Muscle layer of colon (tissue), 2 donors: Measurements from ENCODE around the gene LUM.

Experiments used
- H3K27ac ChIP-seq: one replicate; pipeline ENCODE4 v1.7.0; 2013; ENCODE audit warnings: low read depth, mild to moderate bottlenecking, low read length, moderate library complexity
- H3K27me3 ChIP-seq, 2 donors: one replicate each; pipeline ENCODE4 v1.7.0; 2013; ENCODE audit warnings: low read length in 2 of 2, mild to moderate bottlenecking in 2 of 2; ENCODE audit not compliant: insufficient read depth in 2 of 2, control insufficient read depth in 1 of 2
- H3K36me3 ChIP-seq: one replicate; pipeline ENCODE4 v1.7.0; 2013; ENCODE audit warnings: mild to moderate bottlenecking, low read length; ENCODE audit not compliant: insufficient read depth
- H3K4me1 ChIP-seq: one replicate; pipeline ENCODE4 v1.7.0; 2013; ENCODE audit warnings: mild to moderate bottlenecking, low read length; ENCODE audit not compliant: insufficient read depth
- H3K4me3 ChIP-seq, 2 donors: one replicate each; pipeline ENCODE4 v1.7.0; 2013; ENCODE audit warnings: low read length in 2 of 2, low read depth in 1 of 2, mild to moderate bottlenecking in 1 of 2, moderate library complexity in 1 of 2
- H3K9ac ChIP-seq: one replicate; pipeline ENCODE4 v1.7.0; 2013; ENCODE audit warnings: low read length
- H3K9me3 ChIP-seq: one replicate; pipeline ENCODE4 v1.7.0; 2013; ENCODE audit warnings: mild to moderate bottlenecking, low read length
- donor health status: abdominal sarcoma.
- donor health status: Adenocarcinoma of cecum.

The LUM gene

DNA sequence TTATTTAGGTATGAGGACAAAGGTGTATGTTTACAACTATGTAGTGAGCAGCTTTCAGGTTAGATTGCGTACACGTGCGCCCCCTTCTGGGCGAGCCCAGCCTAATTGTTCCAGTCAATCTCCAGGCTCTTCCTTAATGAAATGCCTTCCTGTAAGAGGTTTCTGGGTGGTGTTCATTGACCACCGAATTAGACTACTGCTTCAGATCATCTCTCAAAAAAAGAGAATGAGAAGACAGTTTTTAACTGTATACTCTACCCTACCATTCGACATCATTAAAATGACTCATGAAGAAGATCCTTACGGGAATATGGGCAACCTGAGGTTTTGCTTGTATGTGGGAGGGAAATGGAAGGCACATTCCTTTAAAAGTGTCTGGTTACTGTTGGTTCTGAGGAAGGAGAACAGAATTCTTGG, 2.1 kb downstream of the LUM start:
- no peaks in the 10 kb centered on the region for H3K36me3 ChIP-seq
- peak overlapping the region in 1 of 2 donors; percentile 16 for H3K4me3 ChIP-seq
- no peaks in the 10 kb centered on the region for H3K9me3 ChIP-seq
- H3K9ac ChIP-seq = no peak overlapping the region
- H3K27ac ChIP-seq = no peak overlapping the region
- peaks cover 10% of the 10 kb centered on the region for H3K4me1 ChIP-seq
- no peaks in the 10 kb centered on the region for H3K27me3 ChIP-seq

DNA sequence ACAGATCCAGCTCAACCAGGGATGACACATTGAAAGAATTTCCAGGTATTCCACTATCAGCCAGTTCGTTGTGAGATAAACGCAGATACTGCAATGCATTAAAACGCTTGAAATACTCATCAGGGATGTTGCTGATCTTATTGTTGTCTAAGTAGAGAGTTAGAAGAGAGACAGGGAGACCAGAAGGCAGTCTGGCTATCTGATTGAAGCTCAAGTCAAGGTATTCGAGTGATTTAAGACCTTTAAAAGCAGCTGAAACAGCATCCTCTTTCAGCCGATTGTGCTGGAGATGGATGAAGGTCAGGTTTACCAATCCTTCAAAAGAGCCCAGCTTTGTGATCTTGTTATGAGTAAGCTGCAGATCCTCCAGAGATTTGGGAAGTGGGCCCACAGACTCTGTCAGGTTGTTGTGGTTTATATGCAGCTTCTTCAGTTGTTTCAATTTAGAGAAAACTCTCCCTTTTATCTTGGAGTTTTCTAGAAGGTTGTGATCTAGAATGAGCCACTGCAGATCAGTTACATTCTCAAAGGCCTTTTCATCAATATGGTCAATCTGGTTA, 3.0 kb downstream of the LUM start:
- Histone ChIP-seq H3K4me1 (peaks cover 10% of the 10 kb centered on the region), H3K4me3 (peak overlapping the region in 1 of 2 donors; percentile 10), H3K36me3 (no peaks in the 10 kb centered on the region), H3K27me3 (no peaks in the 10 kb centered on the region), H3K9me3 (no peaks in the 10 kb centered on the region), H3K27ac (no peak overlapping the region), H3K9ac (no peak overlapping the region)

DNA sequence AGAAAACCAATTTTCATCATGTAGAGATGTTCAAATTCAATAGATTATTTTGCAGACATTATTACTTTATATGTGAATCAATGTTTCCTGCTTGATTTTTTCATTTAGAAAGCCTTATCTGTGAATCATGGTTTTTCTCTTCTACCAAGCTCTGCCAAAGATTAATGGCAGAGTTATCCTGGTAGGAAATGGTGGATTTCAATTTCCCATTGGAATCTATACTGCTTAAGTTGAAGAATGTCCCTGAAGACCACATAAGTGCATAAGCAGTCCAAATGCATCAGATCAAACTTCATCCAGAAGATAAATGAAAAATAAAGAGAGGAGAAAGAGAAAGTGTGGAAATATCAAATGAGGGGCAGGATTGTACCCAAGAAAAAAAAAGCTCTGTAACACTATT, 5.0 kb downstream of the LUM start:
- Histone ChIP-seq H3K27me3 (no peaks in the 10 kb centered on the region), H3K36me3 (no peaks in the 10 kb centered on the region), H3K4me3 (no peak overlapping the region), H3K4me1 (peaks cover 3% of the 10 kb centered on the region), H3K9me3 (no peaks in the 10 kb centered on the region), H3K9ac (no peak overlapping the region), H3K27ac (no peak overlapping the region)

DNA sequence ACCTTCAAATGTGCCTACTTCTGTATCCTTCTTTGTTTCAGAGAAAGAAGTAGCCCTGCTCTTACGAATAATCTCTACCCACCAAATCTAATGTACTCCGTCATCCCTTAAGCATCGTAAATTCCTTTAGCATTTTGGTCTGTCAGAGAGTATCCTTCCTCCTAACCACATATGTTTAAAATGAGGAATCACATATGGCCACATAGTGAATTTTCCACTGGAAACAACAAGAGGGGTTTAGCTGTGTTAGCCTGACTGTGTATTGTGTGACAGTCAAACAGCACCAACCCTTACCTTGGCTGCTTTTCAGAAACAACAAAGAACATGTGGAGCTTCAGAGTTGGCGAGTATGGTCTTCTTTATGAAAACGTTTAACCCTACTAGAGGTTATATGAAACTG, 5.5 kb downstream of the LUM start:
- H3K4me3 ChIP-seq = peak overlapping the region in 1 of 2 donors; percentile 5
- H3K27me3 ChIP-seq = no peaks in the 10 kb centered on the region
- no peak overlapping the region for H3K9ac ChIP-seq
- no peak overlapping the region for H3K27ac ChIP-seq
- no peaks in the 10 kb centered on the region for H3K9me3 ChIP-seq
- no peaks in the 10 kb centered on the region for H3K4me1 ChIP-seq
- H3K36me3 ChIP-seq = no peaks in the 10 kb centered on the region

DNA sequence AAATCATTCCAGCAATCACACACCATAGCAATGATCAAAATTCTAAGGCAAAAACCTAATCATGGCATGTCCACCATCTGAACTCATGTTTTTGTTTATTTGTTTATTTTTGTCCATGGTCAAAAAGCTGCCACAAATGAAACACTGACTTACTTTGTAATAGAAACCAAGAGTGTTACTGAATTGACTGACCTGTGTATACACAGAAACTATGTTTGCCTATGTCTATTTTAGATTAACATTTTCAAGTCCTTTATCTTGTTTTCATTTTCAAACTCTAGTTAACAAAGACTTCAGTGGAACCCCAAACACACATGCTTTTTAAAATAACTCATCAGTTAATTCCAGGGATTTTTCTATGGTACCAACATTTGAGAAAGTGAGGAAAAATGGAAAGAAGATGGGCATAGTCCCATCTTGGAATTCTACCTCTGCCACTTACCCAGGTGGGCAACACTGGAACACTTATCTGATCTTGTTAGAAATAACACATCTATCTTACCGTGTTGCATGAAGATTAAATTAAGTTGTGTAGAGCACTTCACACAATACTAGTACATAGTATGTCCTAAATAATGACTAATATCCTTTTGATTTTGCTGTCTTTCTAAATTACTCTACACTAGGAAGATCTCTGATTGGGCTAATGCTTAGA, 6.4 kb downstream of the LUM start:
- no peaks in the 10 kb centered on the region for H3K36me3 ChIP-seq
- H3K4me1 ChIP-seq = no peaks in the 10 kb centered on the region
- H3K4me3 ChIP-seq = peak overlapping the region in 1 of 2 donors; percentile 5
- no peaks in the 10 kb centered on the region for H3K9me3 ChIP-seq
- no peaks in the 10 kb centered on the region for H3K27me3 ChIP-seq
- H3K9ac ChIP-seq = no peak overlapping the region
- no peak overlapping the region for H3K27ac ChIP-seq

DNA sequence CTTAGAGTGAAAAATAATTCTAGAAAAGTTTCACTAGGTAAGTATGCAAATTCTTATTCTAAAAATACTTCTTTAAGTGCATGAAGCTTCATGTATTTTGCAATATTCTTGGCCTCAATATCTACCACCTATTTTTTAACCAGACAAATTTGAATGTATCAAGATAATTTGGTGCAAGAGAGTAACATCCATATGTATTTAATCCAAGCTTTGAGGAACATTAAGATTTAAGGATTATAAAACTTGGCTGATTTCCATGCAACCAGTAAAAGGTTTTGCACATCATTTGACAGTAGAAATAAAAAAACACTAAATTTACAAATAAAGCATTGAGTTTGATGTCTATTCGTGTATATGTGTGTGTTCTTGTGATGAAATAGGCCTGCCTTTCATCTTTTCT, 7.7 kb downstream of the LUM start:
- Histone ChIP-seq H3K4me3 (no peak overlapping the region), H3K27me3 (no peaks in the 10 kb centered on the region), H3K36me3 (no peaks in the 10 kb centered on the region), H3K9me3 (no peaks in the 10 kb centered on the region), H3K9ac (no peak overlapping the region), H3K27ac (no peak overlapping the region), H3K4me1 (peaks cover 6% of the 10 kb centered on the region)

DNA sequence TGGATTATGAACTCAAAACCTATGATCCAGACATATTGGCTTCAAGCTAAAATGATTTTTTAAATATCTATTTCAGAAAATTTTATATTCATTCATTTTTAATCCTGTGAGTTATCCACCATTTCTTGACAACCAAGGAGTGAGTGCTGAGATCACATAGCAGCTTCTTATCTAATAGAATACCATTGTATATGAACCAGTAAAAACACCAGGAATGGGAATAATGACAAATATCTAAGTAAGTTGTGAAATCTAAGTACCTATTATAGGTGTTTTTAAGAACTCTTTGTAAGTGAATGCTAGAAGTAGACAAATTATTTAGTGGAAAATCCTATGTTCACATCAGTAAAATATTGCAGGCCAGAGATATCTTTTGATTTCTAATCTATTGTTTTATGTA, 8.2 kb downstream of the LUM start:
- H3K9ac ChIP-seq = no peak overlapping the region
- no peaks in the 10 kb centered on the region for H3K9me3 ChIP-seq
- H3K4me1 ChIP-seq = peaks cover 6% of the 10 kb centered on the region
- H3K4me3 ChIP-seq = no peak overlapping the region
- no peak overlapping the region for H3K27ac ChIP-seq
- no peaks in the 10 kb centered on the region for H3K36me3 ChIP-seq
- H3K27me3 ChIP-seq = no peaks in the 10 kb centered on the region

DNA sequence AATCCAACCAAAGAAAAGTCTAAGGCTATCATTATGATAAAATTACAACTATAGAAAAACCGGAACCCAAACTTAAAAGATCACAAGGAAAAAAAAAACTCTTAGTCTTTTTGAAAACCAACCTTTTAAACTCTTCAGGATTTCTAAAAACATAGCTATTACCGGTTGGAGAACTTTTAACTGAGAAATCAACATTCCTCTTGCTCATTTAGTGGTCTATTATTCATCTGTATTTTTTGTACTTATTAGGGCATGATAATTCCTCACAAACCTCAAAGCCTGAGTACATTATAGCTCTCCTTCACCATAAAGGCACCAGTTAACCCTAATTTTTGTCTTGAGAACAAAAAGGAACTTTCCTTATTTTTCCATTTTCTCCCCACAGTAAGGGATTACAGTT, 10.4 kb downstream of the LUM start:
- no peak overlapping the region for H3K27ac ChIP-seq
- no peaks in the 10 kb centered on the region for H3K36me3 ChIP-seq
- no peaks in the 10 kb centered on the region for H3K27me3 ChIP-seq
- H3K4me1 ChIP-seq = peaks cover 6% of the 10 kb centered on the region
- H3K9ac ChIP-seq = no peak overlapping the region
- H3K4me3 ChIP-seq = no peak overlapping the region
- H3K9me3 ChIP-seq = no peaks in the 10 kb centered on the region

DNA sequence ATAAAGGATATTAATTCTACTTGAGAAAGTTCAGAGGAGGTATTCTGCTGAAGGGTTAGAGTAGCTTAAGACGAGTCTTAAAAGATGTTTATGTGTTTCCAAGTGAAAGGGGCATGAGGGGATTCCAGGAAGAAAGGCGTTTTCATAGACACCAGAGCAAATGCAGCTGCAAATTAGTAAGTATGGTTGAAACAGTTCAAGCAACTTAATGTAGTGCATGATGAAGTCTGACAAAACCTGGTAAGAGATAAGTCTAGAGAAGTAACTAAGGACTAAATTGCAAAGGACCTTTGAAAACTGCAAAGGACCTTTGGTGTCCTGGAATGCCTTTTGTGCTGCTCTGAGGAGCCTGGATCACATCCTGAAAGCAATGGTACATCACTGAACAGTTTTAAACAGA, 11.5 kb downstream of the LUM start:
- H3K4me1 ChIP-seq = peaks cover 6% of the 10 kb centered on the region
- H3K4me3 ChIP-seq = no peak overlapping the region
- no peaks in the 10 kb centered on the region for H3K9me3 ChIP-seq
- H3K27me3 ChIP-seq = no peaks in the 10 kb centered on the region
- H3K9ac ChIP-seq = no peak overlapping the region
- H3K27ac ChIP-seq = no peak overlapping the region
- H3K36me3 ChIP-seq = no peaks in the 10 kb centered on the region

DNA sequence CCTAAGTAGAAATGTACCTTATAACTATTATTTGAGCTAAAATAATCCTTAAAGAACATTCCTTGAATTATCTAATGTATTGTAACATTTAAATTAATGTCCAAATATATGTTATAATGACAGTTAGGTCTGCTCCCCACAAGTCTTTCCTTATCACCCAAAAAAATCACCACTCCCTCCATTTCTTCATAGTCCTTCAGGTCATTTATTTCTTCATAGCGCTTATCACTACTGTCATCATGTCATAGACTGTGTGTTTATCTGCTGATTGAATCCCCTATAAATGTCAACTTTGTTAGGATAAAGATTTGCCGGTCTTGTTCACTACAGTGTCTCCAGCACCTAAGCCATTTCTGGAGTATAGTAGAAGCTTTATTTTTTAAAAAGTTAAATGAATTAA, 12.0 kb downstream of the LUM start:
- Histone ChIP-seq H3K9me3 (no peaks in the 10 kb centered on the region), H3K27me3 (no peaks in the 10 kb centered on the region), H3K36me3 (no peaks in the 10 kb centered on the region), H3K4me3 (no peak overlapping the region), H3K4me1 (peaks cover 6% of the 10 kb centered on the region), H3K27ac (no peak overlapping the region), H3K9ac (no peak overlapping the region)

DNA sequence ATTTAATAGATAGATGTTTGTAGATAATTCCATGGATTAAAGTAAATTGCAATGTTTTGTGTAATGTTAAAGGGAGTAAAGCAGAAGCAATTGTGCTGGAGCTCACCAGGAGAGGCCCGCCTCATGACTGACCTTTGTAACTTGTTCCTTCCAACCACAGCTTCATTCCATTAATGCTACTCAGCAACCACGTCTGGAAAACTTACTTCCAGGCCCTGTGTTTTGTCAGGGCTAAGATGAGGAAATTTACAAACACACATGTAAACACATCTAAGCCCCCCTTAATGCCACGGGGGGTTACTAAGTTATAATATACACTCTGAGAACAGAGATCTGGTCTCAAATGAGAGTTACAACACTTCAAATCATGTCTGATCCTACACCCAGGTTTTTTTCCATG, 12.4 kb downstream of the LUM start:
- H3K4me1 ChIP-seq = peaks cover 6% of the 10 kb centered on the region
- no peaks in the 10 kb centered on the region for H3K36me3 ChIP-seq
- H3K4me3 ChIP-seq = no peak overlapping the region
- no peak overlapping the region for H3K27ac ChIP-seq
- no peak overlapping the region for H3K9ac ChIP-seq
- no peaks in the 10 kb centered on the region for H3K9me3 ChIP-seq
- H3K27me3 ChIP-seq = no peaks in the 10 kb centered on the region

DNA sequence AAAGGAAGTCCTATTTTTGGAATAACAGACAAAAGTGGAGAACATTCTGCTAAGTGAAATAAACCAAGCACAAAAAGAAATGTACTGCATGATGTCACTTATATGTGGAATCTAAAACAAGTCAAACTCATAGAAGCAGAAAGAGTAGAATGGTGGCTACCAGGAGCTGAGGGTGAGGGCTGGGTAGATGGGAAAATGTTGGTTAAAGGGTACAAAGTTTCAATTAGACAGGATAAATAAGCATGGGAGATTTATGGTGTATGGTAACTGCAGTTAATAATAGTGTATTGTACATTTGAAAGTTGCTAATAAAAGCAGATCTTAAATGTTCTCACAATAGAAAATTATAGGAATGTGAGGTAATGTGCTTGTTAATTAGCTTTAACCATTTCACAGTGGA, 12.8 kb downstream of the LUM start:
- peaks cover 6% of the 10 kb centered on the region for H3K4me1 ChIP-seq
- no peak overlapping the region for H3K27ac ChIP-seq
- no peaks in the 10 kb centered on the region for H3K36me3 ChIP-seq
- no peaks in the 10 kb centered on the region for H3K9me3 ChIP-seq
- no peak overlapping the region for H3K9ac ChIP-seq
- H3K4me3 ChIP-seq = no peak overlapping the region
- H3K27me3 ChIP-seq = no peaks in the 10 kb centered on the region
